ENCODE data around the gene CELSR1. TPM values are rescaled to one million over a fixed set of nuclear protein-coding genes. Genes with fewer than 3 reads are reported as not detected.

Gene CELSR1
- polyA plus RNA-seq, 1 experiment = 1.0 TPM

DNA sequence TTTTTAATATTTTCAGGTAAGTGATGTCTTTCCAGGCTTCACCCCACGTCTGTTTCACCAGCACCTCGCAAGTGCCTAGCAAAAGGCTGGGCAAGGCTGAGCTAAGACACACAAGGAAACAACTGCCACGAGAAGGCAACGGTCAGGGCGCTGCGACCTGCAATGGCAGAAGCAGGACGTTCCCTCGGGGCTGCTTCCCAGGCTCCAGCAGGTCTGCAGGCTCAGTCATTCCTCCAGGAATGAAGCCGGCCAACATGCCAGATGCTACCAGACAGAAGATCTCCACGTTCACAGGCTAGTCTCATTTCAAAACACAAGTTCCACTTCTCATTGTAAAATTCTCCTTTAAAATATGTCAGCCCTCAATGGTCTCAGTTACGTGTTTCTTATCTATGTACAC lies 45.5 kb downstream of the CELSR1 start:
- POLR2A ChIA-PET = no interaction called here
- peak; percentile 36 for DNase-seq (ENCODE audit: low read depth)

DNA sequence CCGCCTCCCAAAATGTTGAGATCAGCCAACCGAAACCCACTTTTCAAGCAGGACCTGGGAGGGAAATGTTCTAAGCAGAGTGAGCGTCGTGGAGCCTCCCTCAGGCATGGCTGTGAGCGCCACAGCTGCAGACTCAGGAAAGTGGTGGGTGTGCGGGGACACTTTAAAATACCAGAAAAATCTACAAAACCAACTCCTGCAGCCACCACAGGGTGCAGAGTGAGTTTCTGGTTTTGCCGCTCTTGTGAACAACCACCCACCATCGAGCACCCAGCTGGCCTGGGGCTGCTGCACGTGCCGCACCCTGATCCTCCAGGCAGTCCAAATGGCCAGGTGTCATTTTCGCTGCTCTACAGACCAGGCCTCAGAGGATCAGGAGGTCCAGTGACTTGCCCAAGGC lies 46.9 kb downstream of the CELSR1 start:
- Histone ChIP-seq H3K36me3 (ENCODE audit: control insufficient read depth, insufficient read depth, low read length) (no peaks in the 10 kb centered on the region), H3K27me3 (ENCODE audit: control insufficient read depth, insufficient read depth, low read length) (no peaks in the 10 kb centered on the region), H3K4me3 (ENCODE audit: low read depth, low read length) (no peak overlapping the region)
- no peak for DNase-seq (ENCODE audit: low read depth)
- POLR2A ChIA-PET = no interaction called here
- CTCF ChIA-PET = no interaction called here
- no peak for TF ChIP-seq CTCF (IDR thresholded peaks at IDR 0.05; ENCODE audit: insufficient read depth, low read depth, low read length)

More for the DNA sequence above, 45.5 kb downstream of the CELSR1 start:
- H3K36me3 ChIP-seq (ENCODE audit: control insufficient read depth, insufficient read depth, low read length) = no peaks in the 10 kb centered on the region
- H3K27me3 ChIP-seq (ENCODE audit: control insufficient read depth, insufficient read depth, low read length) = no peaks in the 10 kb centered on the region
- CTCF ChIA-PET = no interaction called here
- TF ChIP-seq CTCF (IDR thresholded peaks at IDR 0.05; ENCODE audit: insufficient read depth, low read depth, low read length) = no peak
- no peak overlapping the region for H3K4me3 ChIP-seq (ENCODE audit: low read depth, low read length)

DNA sequence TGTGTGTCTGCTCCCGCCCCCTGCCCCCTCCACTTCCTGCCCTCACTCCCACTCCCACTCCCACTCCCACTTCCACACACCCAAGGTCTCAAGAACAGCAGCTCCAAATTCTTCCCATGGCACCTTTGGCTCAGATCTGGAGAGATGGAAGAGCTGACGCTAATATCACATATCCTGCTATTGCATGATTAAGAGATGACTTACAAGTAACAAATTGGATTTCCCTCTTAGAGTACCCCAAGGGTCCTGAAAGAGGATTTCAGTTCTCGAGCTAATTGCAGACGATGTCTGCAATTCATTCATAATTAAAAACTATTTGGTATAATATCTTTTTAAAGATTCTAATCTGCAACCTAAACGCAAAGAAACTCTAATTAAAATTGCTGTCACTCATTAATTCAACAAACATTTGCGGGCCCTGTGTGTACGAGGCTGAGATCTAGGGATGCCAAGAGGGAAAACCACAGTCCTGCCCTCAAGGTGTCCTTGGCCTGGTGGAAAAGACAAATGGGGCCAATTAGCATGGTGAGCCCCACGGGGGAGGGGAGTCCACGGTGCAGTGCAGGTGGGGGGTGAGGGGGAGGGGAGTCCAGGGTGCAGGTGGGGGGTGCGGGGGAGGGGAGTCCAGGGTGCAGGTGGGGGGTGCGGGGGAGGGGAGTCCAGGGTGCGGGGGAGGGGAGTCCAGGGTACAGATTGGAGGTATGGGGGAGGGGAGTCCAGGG lies 50.3 kb downstream of the CELSR1 start:
- H3K27me3 ChIP-seq (ENCODE audit: control insufficient read depth, insufficient read depth, low read length) = no peaks in the 10 kb centered on the region
- POLR2A ChIA-PET = no interaction called here
- DNase-seq (ENCODE audit: low read depth) = no peak
- CTCF ChIA-PET = interaction anchor here (1.0 to 1.3 kb wide), 3 partner anchors 10 to 56 kb away, joined by 3 to 4 read pairs (median 3); no protein-coding TSS in a partner anchor
- no peak overlapping the region for H3K4me3 ChIP-seq (ENCODE audit: low read depth, low read length)
- H3K36me3 ChIP-seq (ENCODE audit: control insufficient read depth, insufficient read depth, low read length) = no peaks in the 10 kb centered on the region
- no peak for TF ChIP-seq CTCF (IDR thresholded peaks at IDR 0.05; ENCODE audit: insufficient read depth, low read depth, low read length)

DNA sequence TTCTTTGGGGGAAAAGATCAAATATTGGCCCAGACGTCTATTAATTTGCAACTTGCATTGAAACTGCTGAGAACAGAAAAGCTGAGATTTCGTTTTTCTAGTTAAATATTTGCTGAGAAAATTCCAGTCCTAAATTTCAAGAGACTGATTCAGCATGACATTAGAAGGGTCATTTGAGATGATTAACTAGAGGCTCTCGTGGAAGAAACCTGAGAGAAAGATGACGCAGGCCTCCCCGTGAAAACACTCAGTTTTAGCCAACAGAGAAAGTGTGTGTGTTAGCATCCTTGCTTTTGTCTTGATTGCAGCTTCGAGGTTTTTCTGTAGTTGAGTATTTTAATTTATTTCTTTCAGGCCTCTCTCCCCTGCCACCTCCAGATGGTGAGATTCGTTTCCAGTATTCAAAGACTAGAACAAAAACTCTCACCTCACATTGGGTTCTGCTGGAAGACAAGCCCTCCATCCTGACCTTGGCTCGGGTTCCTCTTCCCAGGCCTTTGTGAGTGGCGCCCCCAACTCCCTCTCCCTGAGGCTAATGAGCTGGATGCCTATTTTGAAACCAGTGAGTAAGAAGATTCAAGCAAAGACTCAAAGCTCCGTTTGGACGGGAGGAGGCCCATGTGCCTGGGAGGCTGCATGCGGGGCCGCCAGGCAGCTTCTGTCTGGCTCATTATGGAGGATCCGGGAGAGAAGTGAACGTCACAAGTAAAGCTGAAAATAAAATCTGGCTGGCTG lies 52.4 kb downstream of the CELSR1 start:
- Histone ChIP-seq H3K27me3 (ENCODE audit: control insufficient read depth, insufficient read depth, low read length) (no peaks in the 10 kb centered on the region), H3K4me3 (ENCODE audit: low read depth, low read length) (no peak overlapping the region), H3K36me3 (ENCODE audit: control insufficient read depth, insufficient read depth, low read length) (no peaks in the 10 kb centered on the region)
- CTCF ChIA-PET = no interaction called here
- DNase-seq (ENCODE audit: low read depth) = peak; percentile 37
- TF ChIP-seq CTCF (IDR thresholded peaks at IDR 0.05; ENCODE audit: insufficient read depth, low read depth, low read length) = no peak
- POLR2A ChIA-PET = no interaction called here

GRCh38 chr22:46484156-46484860 lies 53.1 kb downstream of the CELSR1 start:
- POLR2A ChIA-PET = no interaction called here
- no peak for DNase-seq (ENCODE audit: low read depth)
- no peaks in the 10 kb centered on the region for H3K27me3 ChIP-seq (ENCODE audit: control insufficient read depth, insufficient read depth, low read length)
- CTCF ChIA-PET = interaction anchor here (0.6 kb wide), 1 partner anchor 58 kb away, joined by 3 read pairs; no protein-coding TSS in a partner anchor
- no peak overlapping the region for H3K4me3 ChIP-seq (ENCODE audit: low read depth, low read length)
- H3K36me3 ChIP-seq (ENCODE audit: control insufficient read depth, insufficient read depth, low read length) = no peaks in the 10 kb centered on the region
- TF ChIP-seq CTCF (IDR thresholded peaks at IDR 0.05; ENCODE audit: insufficient read depth, low read depth, low read length) = no peak
